Trophoblast cell (in vitro differentiated cells and primary cell): Measurements from ENCODE around the gene MYLK3.

ENCODE experiments used
- DNase-seq, 2 donors: peaks; one replicate each; pipeline ENCODE4 v3.0.0-alpha.2; 2016
- H2AFZ ChIP-seq: 2 replicates; pipeline ENCODE4 v1.6.1; 2013; ENCODE audit warnings: low read length, moderate library complexity, mild to moderate bottlenecking; ENCODE audit not compliant: insufficient read depth, poor library complexity
- H2AK5ac ChIP-seq: 2 replicates; pipeline ENCODE4 v1.6.1; 2013; ENCODE audit warnings: mild to moderate bottlenecking, low read length
- H2BK120ac ChIP-seq: 2 replicates; pipeline ENCODE4 v1.6.1; 2013; ENCODE audit warnings: low read length, mild to moderate bottlenecking, moderate library complexity; ENCODE audit not compliant: insufficient read depth, poor library complexity
- H2BK12ac ChIP-seq: 2 replicates; pipeline ENCODE4 v1.6.1; 2013; ENCODE audit warnings: mild to moderate bottlenecking, low read length, moderate library complexity
- H2BK5ac ChIP-seq: 2 replicates; pipeline ENCODE4 v1.6.1; 2013; ENCODE audit warnings: low read length, low read depth, moderate library complexity, mild to moderate bottlenecking; ENCODE audit not compliant: poor library complexity
- H3K14ac ChIP-seq: 2 replicates; pipeline ENCODE4 v1.6.1; 2013; ENCODE audit warnings: mild to moderate bottlenecking, low read length
- H3K18ac ChIP-seq: 2 replicates; pipeline ENCODE4 v1.6.1; 2013; ENCODE audit warnings: mild to moderate bottlenecking, low read length
- H3K23ac ChIP-seq: 2 replicates; pipeline ENCODE4 v1.6.1; 2013; ENCODE audit warnings: low read length
- H3K27ac ChIP-seq: 2 replicates; pipeline ENCODE4 v1.5.1; 2013; ENCODE audit warnings: low read depth, mild to moderate bottlenecking, inconsistent platforms, low read length, moderate library complexity
- H3K27me3 ChIP-seq: 2 replicates; pipeline ENCODE4 v1.6.1; 2013; ENCODE audit warnings: inconsistent platforms, mild to moderate bottlenecking, low read length, moderate library complexity; ENCODE audit not compliant: insufficient read depth
- H3K36me3 ChIP-seq, 2 experiments: 1 replicate in 1 of 2; 2 replicates in 1 of 2; pipeline ENCODE4 v1.6.1; 2013; ENCODE audit warnings: low read length in 2 of 2, mild to moderate bottlenecking in 2 of 2, moderate library complexity in 1 of 2; ENCODE audit not compliant: insufficient read depth in 2 of 2, control insufficient read depth in 1 of 2
- H3K4ac ChIP-seq: 2 replicates; pipeline ENCODE4 v1.6.1; 2013; ENCODE audit warnings: low read depth, mild to moderate bottlenecking, low read length, moderate library complexity
- H3K4me1 ChIP-seq, 2 experiments: 1 replicate in 1 of 2; 2 replicates in 1 of 2; pipeline ENCODE4 v1.6.1; 2013; ENCODE audit warnings: low read length in 2 of 2, mild to moderate bottlenecking in 2 of 2, moderate library complexity in 1 of 2; ENCODE audit not compliant: insufficient read depth in 2 of 2, control insufficient read depth in 1 of 2
- H3K4me2 ChIP-seq: 2 replicates; pipeline ENCODE4 v1.6.1; 2013; ENCODE audit warnings: inconsistent platforms, mild to moderate bottlenecking, low read length, moderate library complexity
- H3K4me3 ChIP-seq: 2 replicates; pipeline ENCODE4 v1.5.1; 2013; ENCODE audit warnings: mild to moderate bottlenecking, low read depth, low read length, inconsistent platforms
- H3K79me1 ChIP-seq: one replicate; pipeline ENCODE4 v1.6.1; 2013; ENCODE audit warnings: low read length
- H3K79me2 ChIP-seq: 2 replicates; pipeline ENCODE4 v1.6.1; 2013; ENCODE audit warnings: low read length, mild to moderate bottlenecking; ENCODE audit not compliant: control insufficient read depth, insufficient read depth, poor library complexity
- H3K9ac ChIP-seq: 2 replicates; pipeline ENCODE4 v1.6.1; 2013; ENCODE audit warnings: mild to moderate bottlenecking, low read length
- H3K9me3 ChIP-seq: 2 replicates; pipeline ENCODE4 v1.6.1; 2013; ENCODE audit warnings: low read depth, mild to moderate bottlenecking, control low read depth, inconsistent platforms, low read length; ENCODE audit not compliant: insufficient read depth
- H4K12ac ChIP-seq: 2 replicates; pipeline ENCODE4 v1.6.1; 2013; ENCODE audit warnings: low read depth, mild to moderate bottlenecking, low read length, moderate library complexity
- H4K8ac ChIP-seq: 2 replicates; pipeline ENCODE4 v1.6.1; 2013; ENCODE audit warnings: low read depth, mild to moderate bottlenecking, low read length, moderate library complexity
- H4K91ac ChIP-seq: one replicate; pipeline ENCODE4 v1.6.1; 2013; ENCODE audit warnings: low read depth, mild to moderate bottlenecking, low read length, moderate library complexity
- WGBS: extraction: QIAGEN DNeasy Blood & Tissue Kit; methylation state at CpG from one replicate; pipeline ENCODE4 v1.1.7; 2013; ENCODE audit warnings: missing lambda C conversion rate; ENCODE audit not compliant: insufficient read length, insufficient coverage; ENCODE audit errors: extremely low coverage; 5-methylcytosine and 5-hydroxymethylcytosine counted together

Gene MYLK3

DNA sequence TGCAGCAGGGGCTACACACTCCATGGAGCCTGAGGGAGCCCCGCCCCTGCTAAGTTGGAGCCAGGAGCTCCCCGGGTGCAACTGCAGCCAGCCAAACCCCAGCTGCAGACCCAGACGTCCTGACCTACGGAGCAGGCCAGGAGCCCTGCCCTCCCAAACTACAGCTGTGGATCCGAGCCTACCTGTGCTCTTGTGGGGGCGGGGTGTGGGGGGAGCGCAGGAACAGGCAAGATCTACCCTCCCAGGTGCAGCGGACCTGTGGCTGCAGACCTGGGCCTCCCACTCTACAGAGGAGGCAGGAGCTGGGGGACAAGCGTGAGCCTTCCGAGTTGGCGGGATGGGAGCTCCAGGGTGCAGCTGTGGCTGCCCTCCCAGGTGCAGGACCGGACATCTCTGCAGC, 29.7 kb upstream of the MYLK3 start:
- no peak overlapping the region for H3K4me2 ChIP-seq
- no peak overlapping the region for H3K27ac ChIP-seq
- H3K4ac ChIP-seq, result no peak overlapping the region
- H3K36me3 ChIP-seq, result no peaks in the 10 kb centered on the region
- no peak overlapping the region for H3K4me3 ChIP-seq
- H3K9me3 ChIP-seq, result peaks cover 6% of the 10 kb centered on the region
- no peaks in the 10 kb centered on the region for H3K79me2 ChIP-seq
- H3K4me1 ChIP-seq, result no peaks in the 10 kb centered on the region
- H3K14ac ChIP-seq, result no peak overlapping the region
- H3K23ac ChIP-seq, result no peak overlapping the region
- DNase-seq, result no peak
- no peak overlapping the region for H4K8ac ChIP-seq
- no peak overlapping the region for H2BK12ac ChIP-seq
- H2BK5ac ChIP-seq, result no peak overlapping the region
- no CpG with 5 or more reads among the region's 12 CpGs for WGBS
- no peak overlapping the region for H2AK5ac ChIP-seq
- H4K12ac ChIP-seq, result no peak overlapping the region
- no peak overlapping the region for H2AFZ ChIP-seq
- H3K79me1 ChIP-seq, result no peaks in the 10 kb centered on the region
- no peak overlapping the region for H2BK120ac ChIP-seq
- H3K27me3 ChIP-seq, result no peaks in the 10 kb centered on the region
- peak overlapping the region; percentile 3 for H3K18ac ChIP-seq
- no peak overlapping the region for H4K91ac ChIP-seq
- H3K9ac ChIP-seq, result no peak overlapping the region

DNA sequence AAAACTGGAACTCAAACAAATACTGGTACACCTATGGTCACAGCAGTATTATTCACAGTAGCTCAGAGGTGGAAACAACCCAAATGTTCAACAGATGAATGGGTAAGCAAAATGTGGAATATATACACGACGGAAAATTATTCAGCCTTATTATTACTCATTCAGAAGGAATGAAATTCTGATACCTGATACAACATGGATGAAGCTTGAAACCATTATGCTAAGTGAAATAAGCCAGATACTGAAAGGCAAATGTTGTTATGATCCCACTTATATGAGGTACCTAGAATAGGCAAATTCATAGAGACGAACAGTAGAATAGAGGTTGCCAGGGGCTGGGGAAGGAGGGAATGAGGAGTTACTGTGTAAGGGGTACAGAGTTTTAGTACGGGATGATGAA, 27.1 kb upstream of the MYLK3 start:
- H2AK5ac ChIP-seq, result no peak overlapping the region
- H2BK12ac ChIP-seq, result no peak overlapping the region
- no peaks in the 10 kb centered on the region for H3K79me1 ChIP-seq
- no peak overlapping the region for H3K18ac ChIP-seq
- no peak overlapping the region for H2AFZ ChIP-seq
- 100% methylated on average over 1 of the region's 4 CpGs for WGBS
- H3K23ac ChIP-seq, result no peak overlapping the region
- H3K4me1 ChIP-seq, result no peaks in the 10 kb centered on the region
- peaks cover 7% of the 10 kb centered on the region for H3K9me3 ChIP-seq
- no peaks in the 10 kb centered on the region for H3K36me3 ChIP-seq
- no peak overlapping the region for H3K4me2 ChIP-seq
- H3K14ac ChIP-seq, result no peak overlapping the region
- H4K8ac ChIP-seq, result no peak overlapping the region
- no peak overlapping the region for H2BK120ac ChIP-seq
- H3K27ac ChIP-seq, result no peak overlapping the region
- H4K91ac ChIP-seq, result no peak overlapping the region
- H3K9ac ChIP-seq, result no peak overlapping the region
- no peaks in the 10 kb centered on the region for H3K79me2 ChIP-seq
- H3K4me3 ChIP-seq, result no peak overlapping the region
- no peak overlapping the region for H4K12ac ChIP-seq
- H2BK5ac ChIP-seq, result no peak overlapping the region
- no peak overlapping the region for H3K4ac ChIP-seq
- H3K27me3 ChIP-seq, result no peaks in the 10 kb centered on the region
- no peak for DNase-seq

DNA sequence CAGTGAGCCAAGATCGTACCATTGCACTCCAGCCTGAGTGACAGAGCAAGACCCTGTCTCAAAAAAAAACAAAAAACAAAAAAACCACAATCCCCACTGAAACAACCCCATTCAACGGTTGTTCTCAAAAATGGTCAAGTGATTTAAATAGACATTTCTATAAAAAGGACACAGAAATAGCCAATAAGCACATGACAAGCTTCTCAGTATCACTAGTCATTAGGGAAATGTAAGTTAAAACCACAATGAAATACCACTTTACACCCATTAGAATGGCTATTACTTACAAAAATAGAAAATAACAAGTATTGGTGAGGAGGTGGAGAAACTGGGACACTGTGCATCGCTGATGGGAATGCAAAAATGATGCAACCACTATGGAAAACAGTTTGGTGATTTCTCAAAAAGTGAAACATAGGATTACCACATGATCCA, 26.6 kb upstream of the MYLK3 start:
- no peaks in the 10 kb centered on the region for H3K79me1 ChIP-seq
- no peaks in the 10 kb centered on the region for H3K27me3 ChIP-seq
- peaks cover 7% of the 10 kb centered on the region for H3K9me3 ChIP-seq
- no peak for DNase-seq
- no peak overlapping the region for H4K91ac ChIP-seq
- H3K36me3 ChIP-seq, result no peaks in the 10 kb centered on the region
- H3K79me2 ChIP-seq, result no peaks in the 10 kb centered on the region
- no peak overlapping the region for H2AK5ac ChIP-seq
- H3K14ac ChIP-seq, result no peak overlapping the region
- no peak overlapping the region for H3K23ac ChIP-seq
- no peak overlapping the region for H3K4me2 ChIP-seq
- H2BK12ac ChIP-seq, result no peak overlapping the region
- no peak overlapping the region for H3K27ac ChIP-seq
- H3K4me3 ChIP-seq, result no peak overlapping the region
- no peaks in the 10 kb centered on the region for H3K4me1 ChIP-seq
- H3K4ac ChIP-seq, result no peak overlapping the region
- no peak overlapping the region for H4K8ac ChIP-seq
- no peak overlapping the region for H2BK5ac ChIP-seq
- WGBS, result no CpG with 5 or more reads among the region's 3 CpGs
- no peak overlapping the region for H2AFZ ChIP-seq
- H3K9ac ChIP-seq, result no peak overlapping the region
- no peak overlapping the region for H4K12ac ChIP-seq
- H2BK120ac ChIP-seq, result no peak overlapping the region
- H3K18ac ChIP-seq, result no peak overlapping the region

DNA sequence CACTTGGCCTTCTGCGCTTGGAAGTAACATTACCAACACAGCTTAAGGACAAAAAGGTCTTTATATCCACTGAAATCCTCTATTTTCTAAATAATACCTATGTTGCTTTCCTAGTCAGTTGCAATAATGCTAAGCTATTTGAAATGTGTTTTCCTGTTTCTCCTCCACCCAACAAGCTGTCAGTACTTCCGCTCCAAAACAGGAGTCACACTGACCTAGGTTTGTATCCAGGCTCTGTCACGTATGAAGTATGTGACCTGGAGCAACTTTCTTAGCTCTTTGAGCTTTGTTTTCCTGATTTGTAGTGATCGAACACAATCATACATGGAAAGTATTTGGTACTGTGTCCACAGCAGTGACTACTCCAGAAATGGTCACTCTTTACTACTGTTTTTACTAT, 24.3 kb upstream of the MYLK3 start:
- no peaks in the 10 kb centered on the region for H3K79me1 ChIP-seq
- no peak overlapping the region for H2BK12ac ChIP-seq
- no peak overlapping the region for H2BK5ac ChIP-seq
- H3K14ac ChIP-seq, result no peak overlapping the region
- no peak overlapping the region for H4K91ac ChIP-seq
- no peak overlapping the region for H3K23ac ChIP-seq
- no peak overlapping the region for H2BK120ac ChIP-seq
- no peak overlapping the region for H4K12ac ChIP-seq
- no peak overlapping the region for H4K8ac ChIP-seq
- DNase-seq, result no peak
- WGBS, result no CpG with 5 or more reads among the region's 4 CpGs
- no peak overlapping the region for H3K27ac ChIP-seq
- H3K36me3 ChIP-seq, result no peaks in the 10 kb centered on the region
- no peak overlapping the region for H3K4ac ChIP-seq
- H3K4me3 ChIP-seq, result no peak overlapping the region
- H3K9ac ChIP-seq, result no peak overlapping the region
- H2AFZ ChIP-seq, result no peak overlapping the region
- H3K4me1 ChIP-seq, result no peaks in the 10 kb centered on the region
- no peak overlapping the region for H2AK5ac ChIP-seq
- no peak overlapping the region for H3K4me2 ChIP-seq
- H3K18ac ChIP-seq, result no peak overlapping the region
- H3K27me3 ChIP-seq, result no peaks in the 10 kb centered on the region
- H3K9me3 ChIP-seq, result peaks cover 1% of the 10 kb centered on the region
- no peaks in the 10 kb centered on the region for H3K79me2 ChIP-seq
